Measurements from ENCODE around the gene CWH43.
"Not testable (repeated sequence)": the region's sequence is repeated elsewhere in the genome, so short reads cannot be mapped to it uniquely, and the experiment has no call there.

CWH43 gene

GRCh38 chr4:48979914-48980579 lies 6.0 kb upstream of the CWH43 start:
- no peak for DNase-seq

DNA sequence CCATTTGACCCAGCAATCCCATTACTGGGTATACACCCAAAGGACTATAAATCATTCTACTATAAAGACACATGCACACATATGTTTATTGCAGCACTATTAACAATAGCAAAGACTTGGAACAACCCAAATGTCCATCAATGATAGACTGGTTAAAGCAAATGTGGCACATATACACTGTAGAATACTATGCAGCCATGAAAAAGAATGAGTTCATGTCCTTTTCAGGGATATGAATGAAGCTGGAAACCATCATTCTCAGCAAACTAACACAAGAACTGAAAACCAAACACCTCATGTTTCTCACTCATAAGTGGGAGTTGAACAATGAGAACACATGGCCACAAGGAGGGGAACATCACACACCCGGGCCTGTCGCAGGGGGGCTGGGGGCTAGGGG lies 2.1 kb upstream of the CWH43 start:
- not testable (repeated sequence) for DNase-seq

GRCh38 chr4:48985602-48985975 lies 486 bp upstream of the CWH43 start:
- no peak for DNase-seq

GRCh38 chr4:48986654-48987164 lies 634 bp downstream of the CWH43 start:
- DNase-seq, result no peak

DNA sequence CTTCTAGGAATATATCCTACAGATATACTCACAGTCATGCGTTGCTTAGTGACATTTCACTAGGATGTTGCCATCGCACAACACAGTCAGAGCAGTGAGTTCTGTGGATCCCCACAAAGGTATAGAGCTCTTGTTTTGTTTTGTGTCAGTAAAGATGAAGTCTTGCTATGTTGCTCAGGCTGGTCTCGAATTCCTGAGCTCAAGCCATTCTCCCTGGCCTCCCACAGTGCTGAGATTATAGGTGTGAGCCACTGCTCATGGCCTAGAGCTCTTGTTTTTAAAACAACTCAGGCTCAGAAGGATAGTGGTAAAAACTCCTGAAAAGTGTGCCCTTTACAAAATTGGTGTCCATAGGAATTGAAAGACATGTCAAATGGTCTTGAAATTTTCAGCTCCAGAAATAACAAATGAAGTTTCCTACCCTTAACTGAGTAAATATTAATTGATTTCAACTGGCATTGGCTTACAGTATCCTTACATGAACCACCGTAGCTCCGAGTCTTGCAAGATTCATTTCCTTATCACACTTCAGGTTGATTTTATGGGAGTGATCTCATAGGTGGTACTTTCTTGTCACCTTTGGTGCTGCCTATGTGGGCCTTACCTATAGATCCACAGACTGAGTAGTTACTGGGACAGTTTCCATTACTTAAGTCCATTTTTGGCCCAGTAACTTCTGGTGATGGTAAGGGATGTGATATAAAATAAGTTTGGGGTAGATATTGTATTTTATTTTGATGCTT lies 3.6 kb downstream of the CWH43 start:
- DNase-seq, result no peak

DNA sequence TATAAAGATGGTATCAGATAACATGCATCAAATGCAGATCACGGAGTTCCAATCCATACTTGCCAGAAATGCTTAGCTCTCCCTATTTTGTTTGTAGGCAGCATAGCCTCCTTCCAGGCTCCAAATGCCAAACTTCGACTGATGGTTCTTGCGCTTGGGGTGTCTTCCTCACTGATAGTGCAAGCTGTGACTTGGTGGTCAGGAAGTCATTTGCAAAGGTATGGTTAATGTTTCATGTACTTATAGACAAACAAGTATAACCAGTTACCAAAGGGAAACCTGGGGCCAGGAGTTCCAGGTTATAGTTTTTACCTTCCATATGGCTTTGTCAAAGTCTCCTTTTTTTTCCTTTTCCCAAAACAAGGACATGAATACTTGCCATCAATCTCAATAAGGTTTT lies 5.3 kb downstream of the CWH43 start:
- DNase-seq, result no peak

DNA sequence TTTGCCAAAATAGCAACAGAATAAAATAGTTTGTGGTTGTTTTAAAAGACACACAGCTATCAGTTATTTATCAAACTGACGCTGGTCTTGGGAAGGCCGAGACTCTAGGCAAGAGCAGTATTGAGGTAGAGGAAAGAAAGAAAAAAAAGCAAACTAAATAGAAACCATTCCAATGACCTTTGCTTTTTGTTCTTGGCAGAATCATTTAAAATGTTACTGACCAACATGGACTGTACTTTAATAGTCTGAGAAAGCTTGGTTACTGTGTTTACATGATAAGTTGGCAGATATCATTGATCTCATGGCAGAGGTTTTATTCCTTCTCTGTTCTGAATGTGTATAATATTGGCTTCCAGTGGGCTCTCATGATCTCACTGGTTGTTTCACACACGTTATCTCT lies 11.9 kb downstream of the CWH43 start:
- no peak for DNase-seq

GRCh38 chr4:48998440-48998839 lies 12.4 kb downstream of the CWH43 start:
- DNase-seq, result no peak

DNA sequence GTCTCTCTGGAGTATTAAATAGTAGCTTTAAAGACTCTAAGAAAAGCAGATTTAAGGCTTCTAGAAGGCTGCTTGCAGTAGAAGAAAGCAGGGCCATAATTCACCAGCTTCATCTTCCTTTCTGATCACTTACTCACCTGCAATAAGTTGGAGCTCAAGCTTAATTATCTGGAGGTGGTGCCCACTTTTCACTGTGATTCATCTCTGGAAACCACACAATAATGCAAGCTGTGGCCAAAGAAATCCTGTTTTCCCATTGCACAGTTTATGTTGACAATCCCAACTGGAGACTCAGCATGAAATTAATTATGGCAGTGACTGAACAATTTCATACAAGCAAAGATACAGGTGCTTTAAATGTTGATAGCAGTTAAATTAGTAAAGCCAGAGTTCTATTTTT lies 14.7 kb downstream of the CWH43 start:
- no peak for DNase-seq

- no peak for DNase-seq
These were observed 16.9 kb downstream of the CWH43 start for GRCh38 chr4:49002931-49003330.

DNA sequence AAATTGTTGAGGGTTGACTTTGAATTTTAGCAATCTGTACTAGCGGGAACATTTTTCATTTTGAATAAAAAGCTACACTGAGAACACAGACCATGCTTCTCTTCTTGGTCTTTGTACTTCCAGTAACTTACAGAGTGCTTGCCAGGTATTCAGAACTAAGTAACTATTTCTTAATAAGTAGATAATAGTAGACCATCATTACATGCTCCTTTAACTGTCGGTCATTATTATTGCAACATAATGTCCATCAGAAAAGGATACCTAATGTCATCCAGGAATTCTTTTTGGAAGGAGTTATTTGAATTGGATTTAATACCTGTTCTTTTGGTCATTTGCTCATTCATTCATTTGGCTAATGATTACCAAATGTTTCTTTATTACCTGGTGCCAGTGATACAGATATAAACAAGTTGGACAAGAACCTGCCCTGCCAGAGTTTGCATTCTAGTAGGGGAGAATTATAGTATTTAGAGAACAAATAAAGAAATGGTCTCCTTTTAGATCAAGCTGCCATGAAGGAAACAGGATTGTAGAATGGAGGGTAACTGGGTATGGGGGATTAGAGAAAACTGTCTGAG lies 32.7 kb downstream of the CWH43 start:
- DNase-seq, result no peak

DNA sequence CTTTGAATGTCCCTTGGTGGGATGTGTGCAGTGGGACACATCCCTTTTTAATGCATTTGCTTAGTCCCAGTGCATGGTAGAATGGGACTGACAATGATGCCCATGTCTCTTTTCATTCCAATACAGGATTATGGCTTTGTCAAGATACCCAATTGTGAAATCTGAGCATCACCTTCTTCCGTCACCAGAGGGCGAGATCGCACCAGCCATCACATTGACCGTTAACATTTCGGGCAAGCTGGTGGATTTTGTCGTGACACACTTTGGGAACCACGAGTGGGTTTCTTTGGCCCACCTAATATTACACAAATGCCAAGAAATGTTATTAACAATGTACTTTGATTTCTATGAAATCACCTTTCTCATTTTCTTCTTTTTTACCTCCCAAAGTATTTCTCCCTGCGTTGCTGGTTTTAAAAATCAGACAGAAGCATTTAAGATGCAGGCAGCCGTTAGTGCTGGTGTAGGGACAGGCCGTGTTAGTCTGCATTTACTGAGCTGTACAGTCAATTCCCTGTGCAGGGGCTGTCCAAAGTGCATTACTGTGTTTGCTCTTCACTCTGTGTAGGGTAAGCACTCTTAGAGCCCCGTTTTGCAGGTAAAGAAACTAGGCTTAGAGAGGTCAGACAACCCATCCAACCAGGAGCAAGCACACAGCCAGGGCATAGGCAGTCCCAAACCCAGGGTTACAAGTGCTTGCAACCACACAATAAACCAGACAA lies 46.5 kb downstream of the CWH43 start:
- DNase-seq, result no peak

GRCh38 chr4:49036528-49036927 lies 50.5 kb downstream of the CWH43 start:
- DNase-seq, result no peak

GRCh38 chr4:49044270-49044669 lies 58.2 kb downstream of the CWH43 start:
- DNase-seq, result no peak

DNA sequence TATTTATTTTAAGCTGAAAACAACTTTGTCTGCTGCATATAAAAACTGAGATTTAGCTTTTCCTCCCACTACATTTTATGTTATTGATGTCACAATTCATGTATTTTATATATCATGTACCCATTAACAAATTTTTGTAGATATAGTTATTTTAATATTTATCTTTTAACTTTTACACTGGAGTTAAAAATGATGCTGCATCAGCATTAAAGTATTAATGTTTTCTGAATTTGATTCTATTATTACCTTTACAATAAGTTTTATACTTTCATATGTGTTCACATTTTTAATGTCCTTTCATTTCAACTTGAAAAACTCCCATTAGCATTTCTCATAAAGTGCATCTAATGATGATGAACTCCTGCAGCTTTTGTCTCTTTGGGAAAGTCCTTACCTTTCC lies 72.2 kb downstream of the CWH43 start:
- no peak for DNase-seq

DNA sequence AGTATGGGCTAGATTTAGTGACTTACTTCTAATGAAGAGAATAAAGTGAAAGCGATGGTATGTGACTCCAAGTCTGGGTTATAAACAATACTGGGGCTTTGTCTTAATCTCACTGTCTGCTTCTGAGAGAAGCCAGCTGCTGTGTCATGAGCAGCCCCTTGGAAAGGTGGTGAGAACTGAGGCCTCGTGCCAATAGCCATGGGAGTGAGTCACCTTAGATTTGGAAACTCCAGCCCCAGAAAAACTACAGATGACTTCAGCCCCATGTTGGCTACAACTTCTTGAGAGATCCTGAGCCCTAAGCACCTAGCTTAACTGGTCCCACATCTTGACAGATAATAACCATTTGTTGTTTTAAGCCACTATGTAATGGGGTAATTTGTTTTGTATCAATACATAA lies 77.6 kb downstream of the CWH43 start:
- DNase-seq, result no peak

DNA sequence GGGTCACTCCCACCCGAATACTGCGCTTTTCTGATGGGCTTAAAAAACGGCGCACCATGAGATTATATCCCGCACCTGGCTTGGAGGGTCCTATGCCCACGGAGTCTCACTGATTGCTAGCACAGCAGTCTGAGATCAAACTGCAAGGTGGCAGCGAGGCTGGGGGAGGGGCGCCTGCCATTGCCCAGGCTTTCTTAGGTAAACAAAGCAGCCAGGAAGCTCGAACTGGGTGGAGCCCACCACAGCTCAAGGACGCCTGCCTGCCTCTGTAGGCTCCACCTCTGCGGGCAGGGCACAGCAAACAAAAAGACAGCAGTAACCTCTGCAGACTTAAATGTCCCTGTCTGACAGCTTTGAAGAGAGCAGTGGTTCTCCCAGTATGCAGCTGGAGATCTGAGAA lies 86.1 kb downstream of the CWH43 start:
- not testable (repeated sequence) for DNase-seq

DNA sequence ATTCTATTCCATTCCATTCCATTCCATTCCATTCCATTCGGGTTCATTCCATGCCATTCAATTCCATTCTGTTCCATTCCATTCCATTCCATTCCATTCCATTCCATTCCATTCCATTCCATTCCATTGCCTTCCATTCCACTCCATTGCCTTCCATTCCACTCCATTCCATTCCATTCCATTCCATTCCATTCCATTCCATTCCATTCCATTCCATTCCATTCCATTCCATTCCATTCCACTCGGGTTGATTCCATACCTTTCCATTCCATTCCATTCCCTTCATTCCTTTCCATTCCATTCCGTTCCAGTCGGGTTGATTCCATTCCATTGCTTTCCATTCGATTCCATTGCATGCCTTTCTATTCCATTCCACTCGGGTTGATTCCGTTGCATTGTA lies 105.8 kb downstream of the CWH43 start:
- not testable (repeated sequence) for DNase-seq

DNA sequence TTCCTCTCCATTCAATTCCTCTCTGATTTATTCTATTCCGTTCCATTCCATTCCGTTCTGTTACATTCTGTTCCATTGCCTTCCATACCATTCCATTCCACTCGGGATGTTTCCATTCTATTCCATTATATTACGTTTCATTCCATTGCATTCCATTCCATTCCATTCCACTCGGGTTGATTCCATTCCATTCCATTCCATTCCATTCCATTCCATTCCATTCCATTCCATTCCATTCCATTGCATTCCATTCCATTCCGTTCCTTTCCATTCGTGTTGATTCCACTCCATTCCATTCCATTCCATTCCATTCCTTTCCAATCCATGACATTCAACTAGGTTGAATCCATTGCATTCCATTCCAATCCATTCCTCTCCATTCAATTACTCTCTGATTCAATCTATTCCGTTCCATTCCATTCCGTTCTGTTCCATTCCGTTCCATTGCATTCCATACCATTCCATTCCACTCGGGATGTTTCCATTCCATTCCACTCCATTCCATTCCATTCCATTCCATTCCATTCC lies 106.6 kb downstream of the CWH43 start:
- DNase-seq, result not testable (repeated sequence)

- DNase-seq, result not testable (repeated sequence)
These were observed 110.1 kb downstream of the CWH43 start for GRCh38 chr4:49096215-49096614.

DNA sequence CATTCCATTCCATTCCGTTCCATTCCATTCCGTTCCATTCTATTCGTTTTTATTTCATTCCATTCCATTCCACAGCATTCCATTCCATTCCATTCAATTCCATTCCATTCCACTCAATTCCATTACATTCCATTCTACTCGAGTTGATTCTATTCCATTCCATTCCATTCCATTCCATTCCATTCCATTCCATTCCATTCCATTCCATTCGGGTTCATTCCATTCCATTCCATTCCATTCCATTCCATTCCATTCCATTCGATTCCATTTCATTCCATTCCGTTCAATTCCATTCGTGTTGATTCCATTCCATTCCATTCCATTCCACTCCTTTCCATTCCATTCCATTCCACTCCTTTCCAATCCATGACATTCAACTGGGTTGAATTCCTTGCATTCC lies 110.6 kb downstream of the CWH43 start:
- DNase-seq, result not testable (repeated sequence)

DNA sequence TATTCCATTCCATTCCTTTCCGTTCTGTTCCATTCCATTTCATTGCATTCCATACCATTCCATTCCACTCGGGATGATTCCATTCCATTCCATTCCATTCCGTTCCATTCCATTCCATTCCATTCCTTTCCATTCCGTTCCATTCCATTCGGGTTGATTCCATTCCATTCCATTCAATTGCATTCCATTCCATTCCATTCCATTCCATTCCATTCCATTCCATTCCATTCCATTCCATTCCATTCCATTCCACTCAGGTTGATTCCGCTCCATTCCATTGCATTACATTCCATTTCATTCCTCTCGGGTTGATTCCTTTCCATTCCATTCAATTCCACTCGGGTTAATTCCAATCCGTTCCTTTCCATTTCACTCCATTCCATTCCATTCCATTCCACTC lies 111.0 kb downstream of the CWH43 start:
- not testable (repeated sequence) for DNase-seq

GRCh38 chr4:49097505-49097904 lies 111.4 kb downstream of the CWH43 start:
- not testable (repeated sequence) for DNase-seq

Data from stimulated activated naive CD4-positive, alpha-beta T cell treated with Interleukin-2 at 50 U/mL for 16 hours (primary cell).